ENCODE results near the gene ZSCAN9.

Gene ZSCAN9

GRCh38 chr6:28280595-28281287 is 55.7 kb downstream of the ZSCAN9 start:
- no peak for TF ChIP-seq CTCF (IDR thresholded peaks at IDR 0.05; ENCODE audit: borderline replicate concordance, control extremely low read depth, extremely low read depth, insufficient read depth, missing control alignments)
- in situ Hi-C loops (cut with MboI; ENCODE audit: low sequenced_read_pairs, unreplicated experiment): no loop called here
- no peak for DNase-seq (ENCODE audit: low spot score)

- TF ChIP-seq CTCF (IDR thresholded peaks at IDR 0.05; ENCODE audit: borderline replicate concordance, control extremely low read depth, extremely low read depth, insufficient read depth, missing control alignments): no peak
- in situ Hi-C loops (cut with MboI; ENCODE audit: low sequenced_read_pairs, unreplicated experiment): no loop called here
- peak; percentile 71 for DNase-seq (ENCODE audit: low spot score)
These were observed 56.4 kb downstream of the ZSCAN9 start, which contains the start of gene PGBD1 for GRCh38 chr6:28281288-28282064. TSS of gene PGBD1 (plus strand) at chr6:28281572. CDS start at chr6:28283814, 2,242 bp downstream.

- TF ChIP-seq CTCF (IDR thresholded peaks at IDR 0.05; ENCODE audit: borderline replicate concordance, control extremely low read depth, extremely low read depth, insufficient read depth, missing control alignments): no peak
- in situ Hi-C loops (cut with MboI; ENCODE audit: low sequenced_read_pairs, unreplicated experiment): no loop called here
- no peak for DNase-seq (ENCODE audit: low spot score)
These were observed 57.9 kb downstream of the ZSCAN9 start for GRCh38 chr6:28282926-28283325.

All from GM13976 (cell line).